B cell (primary cell): ENCODE measurements around the gene TMED6. TPM values are rescaled to one million over a fixed set of nuclear protein-coding genes. Genes with fewer than 3 reads are reported as not detected.

Experiments used
- ATAC-seq: fragments of 200-7000 bp; cut with Tn5 transposase; one replicate; pipeline ENCODE4 v1.10.0; 2021; ENCODE audit warnings: low read depth, mild to moderate bottlenecking, moderate number of reproducible peaks, moderate library complexity
- CTCF ChIA-PET: fragments of 350-600 bp; sonication (Branson Sonifier 250); formaldehyde crosslinking; loops from one replicate; lab custom pipeline; 2021; ENCODE audit warnings: antibody characterized with exemption, inconsistent platforms; lab: Charles Lee
- POLR2A ChIA-PET: fragments of 350-600 bp; sonication (Branson Sonifier 250); formaldehyde crosslinking; loops from one replicate; lab custom pipeline; 2021; ENCODE audit warnings: antibody characterized with exemption; lab: Charles Lee
- DNase-seq: peaks from one replicate; pipeline ENCODE4 v3.0.0; 2013
- H2AFZ ChIP-seq: 2 replicates; pipeline ENCODE4 v1.6.1; 2012; ENCODE audit warnings: mild to moderate bottlenecking, low read depth, low read length; ENCODE audit not compliant: insufficient read depth, poor library complexity, severe bottlenecking
- H3K27ac ChIP-seq, 2 donors: 1 replicate in 1 of 2; 2 replicates in 1 of 2; pipeline ENCODE4 v1.5.1; 2012 to 2013; ENCODE audit warnings: low read length in 2 of 2, mild to moderate bottlenecking in 2 of 2, moderate library complexity in 1 of 2
- H3K27me3 ChIP-seq, 4 experiments: fragments of 200-600 bp in 1 of 4; sonication (generic) in 1 of 4; replicated peaks in 1 of 4; 1 replicate in 2 of 4; 2 replicates in 2 of 4; pipeline versions ENCODE4 v1.6.1 to v1.7.0; 2013 to 2016; ENCODE audit warnings: low read length in 3 of 4, mild to moderate bottlenecking in 2 of 4, mixed read lengths in 1 of 4, moderate library complexity in 1 of 4; ENCODE audit not compliant: insufficient read depth in 4 of 4, control insufficient read depth in 3 of 4; ENCODE audit errors: control extremely low read depth in 1 of 4
- H3K36me3 ChIP-seq, 2 experiments: replicated peaks in 1 of 2; 1 replicate in 1 of 2; 2 replicates in 1 of 2; pipeline versions ENCODE4 v1.6.1 to v1.7.1; 2013; ENCODE audit warnings: low read length in 1 of 2; ENCODE audit not compliant: insufficient read depth in 2 of 2, control insufficient read depth in 1 of 2; ENCODE audit errors: control extremely low read depth in 1 of 2, extremely low read depth in 1 of 2
- H3K4me1 ChIP-seq, 2 donors: fragments of 200-600 bp in 1 of 2; sonication (generic) in 1 of 2; 1 replicate in 1 of 2; 2 replicates in 1 of 2; pipeline versions ENCODE4 v1.5.1 to v1.6.1; 2013 to 2017; ENCODE audit warnings: low read length in 2 of 2; ENCODE audit not compliant: control insufficient read depth in 2 of 2, insufficient read depth in 2 of 2
- H3K4me2 ChIP-seq: replicated peaks from 2 replicates; pipeline ENCODE3; 2012; ENCODE audit warnings: mild to moderate bottlenecking, low read depth, low read length; ENCODE audit not compliant: poor library complexity, severe bottlenecking
- H3K4me3 ChIP-seq, 5 experiments: fragments of 200-600 bp in 1 of 5; sonication (generic) in 1 of 5; 1 replicate in 3 of 5; 2 replicates in 2 of 5; pipeline versions ENCODE4 v1.5.1 to v1.7.0; 2011 to 2016; ENCODE audit warnings: low read length in 4 of 5, mild to moderate bottlenecking in 4 of 5, low read depth in 2 of 5, control low read depth in 1 of 5, moderate library complexity in 1 of 5; ENCODE audit not compliant: insufficient read depth in 1 of 5; ENCODE audit errors: control extremely low read depth in 1 of 5, extremely low read depth in 1 of 5
- H3K79me2 ChIP-seq: fragments of 200-600 bp; sonication (generic); one replicate; pipeline ENCODE4 v1.6.0; 2016; ENCODE audit warnings: low read length; ENCODE audit not compliant: control insufficient read depth, insufficient read depth
- H3K9ac ChIP-seq: fragments of 200-600 bp; sonication (generic); 2 replicates; pipeline ENCODE4 v1.6.1; 2017; ENCODE audit warnings: mild to moderate bottlenecking, low read length, moderate library complexity
- H3K9me3 ChIP-seq, 3 donors: one replicate each; pipeline versions ENCODE4 v1.6.1 to v1.7.1; 2013; ENCODE audit warnings: low read length in 2 of 3; ENCODE audit not compliant: control insufficient read depth in 2 of 3, insufficient read depth in 1 of 3; ENCODE audit errors: control extremely low read depth in 1 of 3
- H4K20me1 ChIP-seq: 2 replicates; pipeline ENCODE4 v1.6.0; 2012; ENCODE audit warnings: mild to moderate bottlenecking, low read length; ENCODE audit not compliant: insufficient read depth, control insufficient read depth, poor library complexity, severe bottlenecking
- H3K27ac Mint-ChIP-seq: one replicate; pipeline ENCODE4 v1.8.0; 2021; ENCODE audit warnings: mixed read lengths
- H3K27me3 Mint-ChIP-seq: one replicate; pipeline ENCODE4 v1.8.0; 2021; ENCODE audit warnings: mixed read lengths
- H3K4me1 Mint-ChIP-seq: one replicate; pipeline ENCODE4 v1.8.0; 2021; ENCODE audit warnings: mixed read lengths
- H3K4me3 Mint-ChIP-seq: one replicate; pipeline ENCODE4 v1.8.0; 2021; ENCODE audit warnings: mixed read lengths
- H3K9me3 Mint-ChIP-seq: one replicate; pipeline ENCODE4 v1.8.0; 2022; ENCODE audit warnings: mixed read lengths; ENCODE audit not compliant: insufficient read depth
- EZH2 ChIP-seq: IDR thresholded peaks from 2 replicates; pipeline ENCODE4 v1.6.1; 2012; ENCODE audit warnings: borderline replicate concordance, low read depth, mild to moderate bottlenecking, moderate library complexity, low read length; ENCODE audit not compliant: insufficient read depth, poor library complexity, severe bottlenecking
- WGBS: methylation state at CpG from one replicate; pipeline ENCODE4 v1.1.5; 2013; ENCODE audit warnings: missing lambda C conversion rate; ENCODE audit not compliant: insufficient coverage; 5-methylcytosine and 5-hydroxymethylcytosine counted together
- intact Hi-C: fragments of 100-400 bp; cut with micrococcal nuclease; formaldehyde crosslinking; loops from one replicate; pipeline ENCODE4 v1.10.0; 2022
- polyA plus RNA-seq: library from polyadenylated mRNA; depleted of rRNA; stranded (reverse); fragments of >200 nt; gene quantifications from 2 replicates; pipeline ENCODE4 v1.2.3, GENCODE V29; 2012
- total RNA-seq, 2 donors: library from RNA; stranded (reverse); fragments of 120-200 nt in 1 of 2; gene quantifications; 1 replicate in 1 of 2; 2 replicates in 1 of 2; pipeline versions ENCODE4 v1.2.3 to v1.2.4, GENCODE V29; 2013 to 2022
- TF ChIP-seq, protein P1 (sequence below): fragments of 200-600 bp; IDR thresholded peaks from one replicate; pipeline ENCODE4 v1.8.0; 2022; ENCODE audit warnings: antibody characterized with exemption, mild to moderate bottlenecking

TMED6 gene
- total and polyA plus RNA-seq, 2 donors (not counting 1 experiment from before 2014, with no cell fraction given) = 0.78 to 4.5 TPM

DNA sequence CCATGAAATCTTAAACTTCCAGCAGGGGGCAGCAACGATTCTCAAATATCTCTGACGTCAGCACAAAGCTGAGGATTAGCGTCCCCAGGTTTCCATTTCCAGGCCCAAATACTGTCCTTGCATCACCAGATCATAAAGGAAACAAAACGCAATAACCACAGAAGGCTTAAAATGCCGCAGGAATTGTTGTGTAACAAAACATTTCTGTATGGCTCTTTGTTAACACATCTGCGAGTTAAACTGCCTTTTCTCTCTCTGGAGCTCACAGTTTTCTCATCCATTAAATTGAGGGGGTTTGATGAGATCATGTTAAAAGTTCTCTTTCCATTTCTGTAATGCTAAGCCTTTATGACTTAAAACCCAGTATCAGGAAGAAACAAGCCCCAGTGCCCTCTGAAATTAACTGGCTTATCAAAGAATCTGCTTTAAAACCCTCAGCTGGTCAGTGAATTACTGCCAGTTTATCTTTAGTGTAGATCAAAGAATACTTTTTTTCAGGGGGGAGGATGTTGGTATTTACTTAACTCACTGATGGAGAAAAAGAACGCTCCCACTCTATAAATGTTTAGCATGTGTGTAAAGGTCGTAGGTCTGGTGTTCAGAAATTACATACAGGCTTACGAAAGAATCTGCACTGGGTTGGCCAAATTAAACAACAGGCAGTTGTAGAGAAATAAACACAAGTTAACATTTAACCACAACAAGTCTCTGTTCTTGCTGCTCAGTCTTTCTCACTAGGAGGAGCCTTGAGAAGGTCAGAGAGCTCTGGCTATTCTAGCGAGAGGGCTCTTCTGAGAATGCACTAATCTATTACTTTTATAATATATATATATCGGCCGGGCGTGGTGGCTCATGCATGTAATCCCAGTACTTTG, 44.8 kb upstream of the TMED6 start:
- H3K4me2 ChIP-seq = peak overlapping the region; percentile 35
- H4K20me1 ChIP-seq = no peaks in the 10 kb centered on the region
- CTCF ChIA-PET = interaction anchor here (0.5 to 4.1 kb wide), 48 partner anchors 8 to 1157 kb away, joined by 3 to 33 read pairs (median 4); partner anchors contain the start of genes CYB5B, NFAT5 and NOB1
- ATAC-seq = peak; percentile 73
- POLR2A ChIA-PET = interaction anchor here (0.7 to 1.0 kb wide), 2 partner anchors 14 to 358 kb away, joined by 3 to 4 read pairs; partner anchors contain the start of gene NOB1
- H3K9ac ChIP-seq = no peak overlapping the region
- peak overlapping the region in 1 of 2 donors; percentile 4 for H3K27ac ChIP-seq
- H3K4me3 ChIP-seq = no peak overlapping the region
- Mint-ChIP-seq H3K27ac (no peak overlapping the region), H3K4me3 (no peak overlapping the region), H3K27me3 (no peaks in the 10 kb centered on the region), H3K9me3 (no peaks in the 10 kb centered on the region), H3K4me1 (peaks cover 3% of the 10 kb centered on the region)
- TF ChIP-seq, protein P1, sequence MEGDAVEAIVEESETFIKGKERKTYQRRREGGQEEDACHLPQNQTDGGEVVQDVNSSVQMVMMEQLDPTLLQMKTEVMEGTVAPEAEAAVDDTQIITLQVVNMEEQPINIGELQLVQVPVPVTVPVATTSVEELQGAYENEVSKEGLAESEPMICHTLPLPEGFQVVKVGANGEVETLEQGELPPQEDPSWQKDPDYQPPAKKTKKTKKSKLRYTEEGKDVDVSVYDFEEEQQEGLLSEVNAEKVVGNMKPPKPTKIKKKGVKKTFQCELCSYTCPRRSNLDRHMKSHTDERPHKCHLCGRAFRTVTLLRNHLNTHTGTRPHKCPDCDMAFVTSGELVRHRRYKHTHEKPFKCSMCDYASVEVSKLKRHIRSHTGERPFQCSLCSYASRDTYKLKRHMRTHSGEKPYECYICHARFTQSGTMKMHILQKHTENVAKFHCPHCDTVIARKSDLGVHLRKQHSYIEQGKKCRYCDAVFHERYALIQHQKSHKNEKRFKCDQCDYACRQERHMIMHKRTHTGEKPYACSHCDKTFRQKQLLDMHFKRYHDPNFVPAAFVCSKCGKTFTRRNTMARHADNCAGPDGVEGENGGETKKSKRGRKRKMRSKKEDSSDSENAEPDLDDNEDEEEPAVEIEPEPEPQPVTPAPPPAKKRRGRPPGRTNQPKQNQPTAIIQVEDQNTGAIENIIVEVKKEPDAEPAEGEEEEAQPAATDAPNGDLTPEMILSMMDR = peak; percentile 82
- no peak for TF ChIP-seq EZH2
- peak overlapping the region; percentile 48 for H2AFZ ChIP-seq
- no peaks in the 10 kb centered on the region for H3K4me1 ChIP-seq
- no peaks in the 10 kb centered on the region for H3K27me3 ChIP-seq
- no peaks in the 10 kb centered on the region for H3K79me2 ChIP-seq
- H3K36me3 ChIP-seq = no peaks in the 10 kb centered on the region
- WGBS = 22% methylated on average over 5 of the region's 13 CpGs
- H3K9me3 ChIP-seq = no peaks in the 10 kb centered on the region
- peak; percentile 83 for DNase-seq
- intact Hi-C loops = loop anchor here (1.0 to 10.0 kb wide), 5 partner anchors 28 to 358 kb away; partner anchors contain the start of genes CYB5B and NOB1

DNA sequence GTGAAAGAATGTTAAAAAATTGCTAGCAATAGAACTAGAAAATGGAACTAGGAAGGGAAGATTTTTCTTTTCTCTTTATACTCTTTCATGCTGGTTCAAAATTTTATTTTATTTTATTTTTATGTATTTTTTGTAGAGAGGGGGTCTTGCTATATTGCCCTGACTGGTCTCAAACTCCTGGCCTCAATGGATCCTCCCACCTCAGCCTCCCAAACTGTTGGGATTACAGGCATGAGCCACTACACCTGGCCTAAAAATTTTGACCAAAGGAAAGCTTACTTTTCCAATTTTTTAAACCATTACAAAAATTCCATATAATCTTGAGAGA, 44.2 kb upstream of the TMED6 start:
- DNase-seq = no peak
- Mint-ChIP-seq H3K27ac (no peak overlapping the region), H3K4me1 (peaks cover 3% of the 10 kb centered on the region), H3K27me3 (no peaks in the 10 kb centered on the region), H3K4me3 (no peak overlapping the region), H3K9me3 (no peaks in the 10 kb centered on the region)
- H3K36me3 ChIP-seq = no peaks in the 10 kb centered on the region
- no peaks in the 10 kb centered on the region for H3K27me3 ChIP-seq
- ChIA-PET CTCF (interaction anchor here (0.5 to 4.1 kb wide), 45 partner anchors 8 to 1157 kb away, joined by 3 to 33 read pairs (median 4); partner anchors contain the start of genes CYB5B, NFAT5 and NOB1), POLR2A (interaction anchor here (0.7 to 1.0 kb wide), 2 partner anchors 13 to 359 kb away, joined by 3 to 4 read pairs; partner anchors contain the start of gene NOB1)
- no peak for TF ChIP-seq EZH2
- TF ChIP-seq, protein P1 = no peak
- no peaks in the 10 kb centered on the region for H4K20me1 ChIP-seq
- no peaks in the 10 kb centered on the region for H3K79me2 ChIP-seq
- H3K4me2 ChIP-seq = peak overlapping the region; percentile 35
- H3K27ac ChIP-seq = no peak overlapping the region
- intact Hi-C loops = loop anchor here (1.0 to 10.0 kb wide), 5 partner anchors 28 to 358 kb away; partner anchors contain the start of genes CYB5B and NOB1
- H3K9ac ChIP-seq = no peak overlapping the region
- no peak overlapping the region for H3K4me3 ChIP-seq
- no peak for ATAC-seq
- H3K4me1 ChIP-seq = no peaks in the 10 kb centered on the region
- peak overlapping the region; percentile 48 for H2AFZ ChIP-seq
- H3K9me3 ChIP-seq = no peaks in the 10 kb centered on the region
